ENCODE data around the gene POLG2. TPM values are rescaled to one million over a fixed set of nuclear protein-coding genes. Genes with fewer than 3 reads are reported as not detected.

Gene POLG2
- total RNA-seq, 1 experiment from 2014 or later, result 27.5 TPM

DNA sequence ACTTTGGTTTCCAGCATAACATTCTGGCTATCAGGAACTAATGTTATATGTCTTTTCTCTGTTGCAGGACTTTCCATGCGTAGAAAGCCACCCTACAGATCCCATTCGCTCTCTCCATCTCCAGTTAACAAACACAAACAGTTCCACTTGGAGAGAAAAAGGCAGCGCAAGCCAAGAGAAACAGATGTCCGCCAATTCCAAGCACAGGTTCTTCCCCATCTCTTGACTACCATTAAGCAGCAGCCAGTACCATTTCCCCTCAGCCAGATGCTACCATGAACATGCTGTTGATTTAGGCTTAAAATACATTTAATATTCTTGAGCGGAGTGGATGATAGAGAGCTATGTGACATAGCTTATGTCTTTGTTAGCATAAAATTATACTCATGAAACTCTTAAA is 32.4 kb upstream of the POLG2 start:
- H3K4me3 Mint-ChIP-seq (ENCODE audit: unreplicated experiment), result no peak overlapping the region
- BruUV-seq (replicated peaks), result no TSS peak
- H3K27me3 Mint-ChIP-seq (ENCODE audit: insufficient read depth, unreplicated experiment), result no peaks in the 10 kb centered on the region
- intact Hi-C loops (cut with micrococcal nuclease), result no loop called here
- TF ChIP-seq, protein P1, sequence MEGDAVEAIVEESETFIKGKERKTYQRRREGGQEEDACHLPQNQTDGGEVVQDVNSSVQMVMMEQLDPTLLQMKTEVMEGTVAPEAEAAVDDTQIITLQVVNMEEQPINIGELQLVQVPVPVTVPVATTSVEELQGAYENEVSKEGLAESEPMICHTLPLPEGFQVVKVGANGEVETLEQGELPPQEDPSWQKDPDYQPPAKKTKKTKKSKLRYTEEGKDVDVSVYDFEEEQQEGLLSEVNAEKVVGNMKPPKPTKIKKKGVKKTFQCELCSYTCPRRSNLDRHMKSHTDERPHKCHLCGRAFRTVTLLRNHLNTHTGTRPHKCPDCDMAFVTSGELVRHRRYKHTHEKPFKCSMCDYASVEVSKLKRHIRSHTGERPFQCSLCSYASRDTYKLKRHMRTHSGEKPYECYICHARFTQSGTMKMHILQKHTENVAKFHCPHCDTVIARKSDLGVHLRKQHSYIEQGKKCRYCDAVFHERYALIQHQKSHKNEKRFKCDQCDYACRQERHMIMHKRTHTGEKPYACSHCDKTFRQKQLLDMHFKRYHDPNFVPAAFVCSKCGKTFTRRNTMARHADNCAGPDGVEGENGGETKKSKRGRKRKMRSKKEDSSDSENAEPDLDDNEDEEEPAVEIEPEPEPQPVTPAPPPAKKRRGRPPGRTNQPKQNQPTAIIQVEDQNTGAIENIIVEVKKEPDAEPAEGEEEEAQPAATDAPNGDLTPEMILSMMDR (IDR thresholded peaks at IDR 0.05; ENCODE audit: unreplicated experiment), result no peak
- CTCF ChIA-PET, result interaction anchor here (0.7 to 0.8 kb wide), 3 partner anchors 14 to 166 kb away, joined by 3 to 4 read pairs (median 3); no protein-coding TSS in a partner anchor
- peaks cover 4% of the 10 kb centered on the region for H3K4me1 Mint-ChIP-seq (ENCODE audit: insufficient read depth, unreplicated experiment)
- no peak for DNase-seq (ENCODE audit: unreplicated experiment)
- no peaks in the 10 kb centered on the region for H3K9me3 Mint-ChIP-seq (ENCODE audit: unreplicated experiment)
- no peak overlapping the region for H3K27ac Mint-ChIP-seq (ENCODE audit: low read depth, unreplicated experiment)
- POLR2A ChIA-PET, result interaction anchor here (6.0 kb wide), 1 partner anchor 23 kb away, joined by 32 read pairs; the partner anchor contains the start of genes CEP95 and DDX5
- peaks cover 100% of the 10 kb centered on the region for H3K36me3 Mint-ChIP-seq (ENCODE audit: insufficient read depth, unreplicated experiment)

DNA sequence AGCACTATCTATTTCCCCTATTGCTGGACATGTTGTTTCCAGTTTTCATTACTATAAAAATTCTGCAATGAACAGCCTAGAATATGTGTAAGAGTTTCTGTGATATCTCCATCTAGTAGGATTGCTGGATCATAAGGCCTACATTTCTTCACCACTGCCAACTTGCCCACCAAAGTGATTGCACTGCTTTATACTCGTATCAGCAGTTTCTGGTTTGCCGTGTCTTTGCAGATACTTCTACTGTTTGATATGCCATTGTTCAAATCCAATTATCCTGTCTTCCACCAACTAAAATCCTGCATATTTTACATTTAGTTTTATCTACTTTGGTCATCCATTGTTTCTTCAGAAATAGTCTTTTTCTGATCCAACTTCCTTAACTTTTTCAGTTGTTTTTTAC is 31.1 kb upstream of the POLG2 start:
- peaks cover 4% of the 10 kb centered on the region for H3K4me1 Mint-ChIP-seq (ENCODE audit: insufficient read depth, unreplicated experiment)
- no peak for DNase-seq (ENCODE audit: unreplicated experiment)
- CTCF ChIA-PET, result interaction anchor here (0.5 to 0.6 kb wide), 2 partner anchors 486 to 1823 kb away, joined by 3 read pairs; no protein-coding TSS in a partner anchor
- no peaks in the 10 kb centered on the region for H3K27me3 Mint-ChIP-seq (ENCODE audit: insufficient read depth, unreplicated experiment)
- no peaks in the 10 kb centered on the region for H3K9me3 Mint-ChIP-seq (ENCODE audit: unreplicated experiment)
- H3K36me3 Mint-ChIP-seq (ENCODE audit: insufficient read depth, unreplicated experiment), result peaks cover 100% of the 10 kb centered on the region
- POLR2A ChIA-PET, result interaction anchor here (6.0 kb wide), 1 partner anchor 21 kb away, joined by 32 read pairs; the partner anchor contains the start of genes CEP95 and DDX5
- TF ChIP-seq, protein P1 (IDR thresholded peaks at IDR 0.05; ENCODE audit: unreplicated experiment), result no peak
- no peak overlapping the region for H3K4me3 Mint-ChIP-seq (ENCODE audit: unreplicated experiment)
- intact Hi-C loops (cut with micrococcal nuclease), result no loop called here
- BruUV-seq (replicated peaks), result no TSS peak
- no peak overlapping the region for H3K27ac Mint-ChIP-seq (ENCODE audit: low read depth, unreplicated experiment)

DNA sequence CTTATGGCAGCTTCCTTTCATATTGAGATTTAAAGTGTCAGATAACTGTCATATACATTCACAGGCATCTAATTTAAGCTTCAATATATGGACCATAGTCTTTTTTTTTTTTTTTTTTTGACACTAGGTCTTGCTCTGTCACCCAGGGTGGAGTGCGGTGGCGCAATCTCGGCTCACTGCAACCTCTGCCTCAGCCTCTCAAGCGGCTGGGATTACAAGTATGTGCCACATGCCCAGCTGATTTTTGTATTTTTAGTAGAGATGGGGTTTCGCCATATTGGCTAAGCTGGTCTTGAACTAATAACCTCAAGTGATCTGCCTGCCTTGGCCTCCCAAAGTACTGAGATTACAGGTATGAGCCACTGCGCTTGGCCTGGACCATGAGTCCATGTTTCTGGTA is 23.5 kb upstream of the POLG2 start:
- Mint-ChIP-seq H3K4me1 (ENCODE audit: insufficient read depth, unreplicated experiment) (peaks cover 7% of the 10 kb centered on the region), H3K27me3 (ENCODE audit: insufficient read depth, unreplicated experiment) (no peaks in the 10 kb centered on the region), H3K9me3 (ENCODE audit: unreplicated experiment) (no peaks in the 10 kb centered on the region), H3K36me3 (ENCODE audit: insufficient read depth, unreplicated experiment) (peaks cover 93% of the 10 kb centered on the region), H3K27ac (ENCODE audit: low read depth, unreplicated experiment) (no peak overlapping the region), H3K4me3 (ENCODE audit: unreplicated experiment) (no peak overlapping the region)
- no peak for DNase-seq (ENCODE audit: unreplicated experiment)
- intact Hi-C loops (cut with micrococcal nuclease), result no loop called here
- ChIA-PET CTCF (interaction anchor here (0.7 kb wide), 1 partner anchor 12 kb away, joined by 3 read pairs; no protein-coding TSS in a partner anchor), POLR2A (interaction anchor here (1.0 to 3.0 kb wide), 2 partner anchors 14 to 18 kb away, joined by 4 to 17 read pairs; partner anchors contain the start of genes CEP95 and DDX5)
- BruUV-seq (replicated peaks), result no TSS peak
- TF ChIP-seq, protein P1 (IDR thresholded peaks at IDR 0.05; ENCODE audit: unreplicated experiment), result no peak

DNA sequence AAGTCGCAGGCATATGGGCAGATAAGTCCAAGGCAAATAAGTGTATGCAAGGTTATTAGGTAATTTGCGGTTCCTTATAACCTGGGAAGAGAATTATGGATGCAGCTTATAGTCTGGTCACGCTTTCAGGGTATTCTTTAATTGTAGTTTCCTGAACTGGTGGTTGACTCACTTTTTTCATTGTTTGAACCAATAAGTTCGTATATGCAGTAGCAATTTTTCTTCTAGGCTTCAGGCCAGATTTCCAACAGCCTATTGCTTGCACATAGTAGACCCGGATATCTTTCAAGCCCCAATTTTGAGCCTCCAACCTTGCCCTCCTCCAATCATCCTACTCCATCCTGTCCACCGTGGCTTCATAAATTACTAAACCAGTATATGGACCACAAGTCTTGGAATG is 22.7 kb upstream of the POLG2 start:
- Mint-ChIP-seq H3K4me3 (ENCODE audit: unreplicated experiment) (no peak overlapping the region), H3K27me3 (ENCODE audit: insufficient read depth, unreplicated experiment) (no peaks in the 10 kb centered on the region), H3K4me1 (ENCODE audit: insufficient read depth, unreplicated experiment) (peaks cover 11% of the 10 kb centered on the region)

More for the DNA sequence above, 22.7 kb upstream of the POLG2 start:
- ChIA-PET CTCF (interaction anchor here (0.7 kb wide), 1 partner anchor 12 kb away, joined by 3 read pairs; no protein-coding TSS in a partner anchor), POLR2A (interaction anchor here (1.0 to 3.0 kb wide), 2 partner anchors 14 to 19 kb away, joined by 4 to 17 read pairs; partner anchors contain the start of genes CEP95 and DDX5)
- Mint-ChIP-seq H3K9me3 (ENCODE audit: unreplicated experiment) (no peaks in the 10 kb centered on the region), H3K36me3 (ENCODE audit: insufficient read depth, unreplicated experiment) (peaks cover 93% of the 10 kb centered on the region), H3K27ac (ENCODE audit: low read depth, unreplicated experiment) (no peak overlapping the region)
- TF ChIP-seq, protein P1 (IDR thresholded peaks at IDR 0.05; ENCODE audit: unreplicated experiment), result no peak
- BruUV-seq (replicated peaks), result no TSS peak
- DNase-seq (ENCODE audit: unreplicated experiment), result no peak
- intact Hi-C loops (cut with micrococcal nuclease), result no loop called here

Data from MCF 10A (cell line).